Activated naive CD4-positive, alpha-beta T cell treated with Interleukin-2 at 50 U/mL for 16 hours (primary cell): ENCODE data around the gene CDH18.

Source experiments
- DNase-seq: peaks from one replicate; pipeline ENCODE4 v3.0.0-alpha.2; 2020

CDH18 gene

DNA sequence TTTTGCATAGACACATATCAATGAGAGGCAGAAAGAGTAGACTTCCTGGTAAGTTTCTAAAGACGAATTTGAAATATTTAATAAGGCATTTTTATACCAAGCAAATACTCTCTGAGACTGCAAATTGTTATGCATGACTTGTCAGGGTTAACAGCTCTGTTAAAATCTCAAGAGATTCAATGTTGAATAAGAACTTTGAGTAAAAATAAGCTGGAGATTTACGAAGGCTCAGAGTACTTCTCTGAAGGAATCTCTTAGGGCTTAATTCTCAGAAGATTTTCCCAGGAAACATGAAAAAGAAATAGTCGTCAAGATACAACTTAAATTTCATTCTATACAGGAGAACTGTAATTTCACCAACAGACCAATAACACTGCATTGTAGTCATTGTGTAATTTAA, 259.4 kb downstream of the CDH18 start:
- no peak for DNase-seq

DNA sequence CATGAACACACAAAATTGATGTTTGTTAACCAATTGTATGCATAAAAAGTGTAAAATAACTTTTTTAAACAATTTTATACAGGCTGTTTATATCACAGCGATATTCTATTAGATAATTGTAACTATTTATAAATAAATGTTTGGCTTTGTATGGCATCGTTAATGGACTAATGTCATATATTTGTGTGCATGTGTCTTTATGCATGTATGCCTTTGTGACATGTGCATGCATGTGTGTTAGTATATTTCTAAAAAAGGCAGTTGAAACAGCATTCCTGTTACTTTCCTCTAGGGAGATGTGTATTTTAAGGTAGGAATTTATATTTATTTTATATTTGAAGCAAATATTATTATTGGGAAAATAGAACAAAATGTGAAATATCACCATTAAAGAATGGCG, 268.9 kb downstream of the CDH18 start:
- DNase-seq, result no peak

DNA sequence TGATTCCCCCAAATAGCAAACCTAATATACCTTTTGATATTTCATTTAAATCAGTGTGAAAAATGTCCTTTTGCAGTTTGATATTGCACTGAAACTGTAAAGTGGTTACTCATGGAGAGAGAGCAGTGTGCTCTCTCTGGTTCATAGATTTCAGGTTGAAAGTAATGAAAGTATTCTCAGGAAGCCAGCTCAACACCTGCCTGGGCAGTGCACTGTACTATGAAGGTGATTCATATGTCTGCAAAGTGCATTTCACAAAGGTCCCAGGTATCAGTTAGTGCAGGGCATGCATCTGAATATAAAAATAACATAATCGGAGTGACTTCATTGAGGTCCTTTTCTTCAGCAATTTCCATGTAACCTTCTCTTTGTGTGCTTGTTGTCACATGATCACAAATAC, 274.3 kb downstream of the CDH18 start:
- no peak for DNase-seq

DNA sequence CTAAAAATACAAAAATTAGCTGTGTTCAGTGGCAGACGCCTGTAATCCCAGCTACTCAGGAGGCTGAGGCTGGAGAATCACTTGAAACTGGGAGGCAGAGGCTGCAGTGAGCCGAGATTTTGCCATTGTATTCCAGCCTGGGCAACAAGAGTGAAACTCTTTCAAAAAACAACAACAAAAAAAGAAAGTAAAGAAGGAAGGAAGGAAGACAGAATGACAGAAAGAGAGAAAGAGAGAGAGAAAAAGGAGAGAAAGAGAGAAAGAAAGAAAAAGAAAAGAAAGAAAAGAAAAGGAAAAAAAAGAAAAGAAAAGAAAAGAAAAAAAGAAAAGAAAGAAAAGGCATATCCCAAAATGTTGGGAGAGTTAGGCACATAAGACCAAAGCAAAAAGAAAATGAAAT, 278.6 kb downstream of the CDH18 start:
- no peak for DNase-seq

DNA sequence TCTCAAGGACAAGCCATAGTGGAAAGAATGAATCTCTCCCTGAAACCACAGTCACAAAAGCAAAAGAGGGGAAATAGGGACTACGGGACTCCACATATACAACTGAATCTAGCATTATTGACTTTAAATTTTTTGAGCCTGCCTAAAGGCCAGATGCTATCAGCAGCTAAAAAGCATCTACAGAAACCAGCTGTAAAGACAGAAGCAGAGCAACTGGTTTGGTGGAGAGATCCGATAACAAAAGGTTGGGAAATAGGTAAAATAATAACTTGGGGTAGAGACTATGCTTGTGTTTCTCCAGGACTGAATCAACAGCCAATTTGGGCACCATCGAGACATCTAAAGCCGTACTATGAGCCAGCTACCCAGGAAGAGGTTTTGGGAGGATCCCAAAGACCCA, 281.2 kb downstream of the CDH18 start:
- DNase-seq, result no peak

DNA sequence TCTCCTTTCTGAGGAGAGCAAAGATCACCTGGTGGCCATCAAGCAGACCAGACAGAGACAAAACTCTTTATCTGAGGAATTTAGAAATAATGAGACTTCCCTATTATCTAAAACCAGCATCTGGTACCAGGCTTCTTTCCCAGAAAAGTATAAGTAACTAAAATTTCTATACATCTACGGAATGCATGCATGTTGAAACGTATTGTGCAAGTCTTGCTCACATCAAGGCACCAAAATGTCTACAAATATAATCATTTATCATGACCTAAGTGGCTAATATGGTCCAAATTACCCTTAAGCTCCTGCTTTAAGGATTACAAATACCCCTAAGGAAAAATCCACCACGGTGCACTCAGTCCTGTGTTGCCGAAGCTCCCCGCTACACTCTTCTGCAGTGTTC, 286.3 kb downstream of the CDH18 start:
- no peak for DNase-seq

DNA sequence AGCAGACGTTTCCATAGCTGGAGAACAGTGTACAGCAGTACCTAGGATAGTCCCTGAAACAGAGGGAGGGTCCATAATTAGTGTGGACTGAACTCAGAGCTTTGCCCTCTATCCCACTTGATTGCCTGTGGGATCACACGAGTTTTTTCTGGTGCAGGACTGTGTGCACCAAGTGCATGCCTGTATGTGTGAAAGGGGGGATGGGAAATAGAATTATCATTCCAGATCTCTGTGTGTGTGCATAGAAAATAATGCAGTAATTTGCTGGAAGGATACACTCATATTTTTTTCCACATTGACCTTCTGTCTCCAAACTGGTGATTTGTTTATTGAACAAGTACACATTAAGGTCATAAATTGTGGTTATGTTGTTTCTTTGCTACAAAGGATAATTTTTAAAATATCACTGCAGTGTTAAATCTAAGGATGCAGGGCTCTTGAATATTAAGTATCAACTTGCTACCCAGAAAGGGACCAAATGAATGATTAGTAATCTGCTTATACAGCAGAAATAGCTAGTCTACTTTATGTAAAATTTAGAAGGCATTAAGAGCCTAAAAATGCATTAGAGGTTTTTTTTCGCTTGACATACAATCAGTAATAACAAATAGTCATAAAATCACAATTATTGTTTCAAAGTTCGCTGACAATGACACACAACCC, 292.9 kb downstream of the CDH18 start:
- no peak for DNase-seq

DNA sequence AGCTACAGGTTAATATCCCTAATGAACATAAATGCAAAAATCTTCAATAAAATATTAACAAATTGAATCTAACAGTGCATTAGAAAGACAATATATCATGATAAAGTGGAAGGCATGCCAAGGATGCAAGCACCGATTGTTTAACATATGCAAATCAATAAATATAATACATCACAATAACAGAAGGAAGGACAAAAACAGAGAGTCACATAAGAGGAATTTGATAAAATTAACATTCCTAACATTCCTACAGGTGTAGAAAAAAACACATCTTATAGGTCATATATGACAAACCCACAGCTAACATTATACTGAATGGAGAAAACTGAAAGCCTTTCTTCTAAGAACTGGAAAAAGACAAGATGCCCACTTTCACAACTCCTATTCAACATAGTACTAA, 297.0 kb downstream of the CDH18 start:
- no peak for DNase-seq

DNA sequence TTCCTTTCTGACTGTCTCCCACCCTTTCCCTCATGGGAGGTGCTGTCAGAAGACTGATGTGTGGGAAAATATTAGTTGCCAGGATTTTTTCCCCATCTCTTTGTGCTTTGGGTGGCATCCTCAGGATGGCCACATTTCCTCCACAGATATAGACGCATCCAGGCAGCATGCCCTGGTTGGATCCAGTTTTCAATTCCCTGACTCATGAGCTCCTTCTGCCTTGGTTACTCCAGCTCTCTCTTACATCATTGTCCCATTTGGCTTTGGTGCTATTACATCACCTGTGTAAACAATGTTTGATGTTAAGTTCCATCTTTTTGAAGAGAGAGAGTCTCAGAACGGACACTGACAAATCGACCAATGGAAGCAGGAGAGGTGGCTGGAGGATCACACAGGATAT, 302.5 kb downstream of the CDH18 start:
- DNase-seq, result no peak

DNA sequence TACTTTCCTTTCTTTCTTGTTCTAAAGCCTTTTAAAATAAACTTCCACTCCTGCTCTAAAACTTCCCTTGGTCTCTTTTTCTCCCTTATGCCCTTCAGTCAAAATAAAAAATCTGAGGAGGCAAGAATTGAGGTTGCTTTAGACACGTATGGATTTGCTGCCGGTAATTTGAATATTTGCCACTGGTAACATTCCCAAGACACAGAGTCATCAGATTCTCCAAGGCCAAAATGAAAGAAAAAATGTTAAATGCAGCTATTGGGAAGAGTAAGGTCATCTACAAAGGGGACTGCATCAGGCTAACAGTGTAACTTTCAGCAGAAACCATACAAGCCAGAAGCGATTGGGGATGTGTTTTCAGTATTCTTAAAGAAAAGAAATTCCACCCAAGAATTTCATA, 311.1 kb downstream of the CDH18 start:
- DNase-seq, result no peak

DNA sequence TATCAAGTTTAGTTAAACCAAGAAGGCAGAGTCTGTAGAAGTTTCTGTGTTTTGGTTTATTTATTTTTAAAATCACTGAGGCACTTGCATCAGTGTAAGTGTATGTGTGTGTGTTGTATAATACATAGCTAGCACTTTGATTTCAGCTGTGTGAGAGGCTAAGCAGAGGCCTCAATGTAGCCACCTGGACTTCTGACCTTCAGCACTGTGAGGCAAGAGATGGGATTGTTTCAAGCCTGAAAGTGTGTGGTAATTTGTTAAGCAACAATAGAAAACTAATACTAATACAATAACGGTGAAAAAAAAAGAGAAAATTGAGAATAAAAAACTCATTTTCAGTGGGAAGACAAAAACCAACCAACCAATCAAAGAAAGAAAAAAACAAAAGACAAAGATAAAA, 327.3 kb downstream of the CDH18 start:
- no peak for DNase-seq

DNA sequence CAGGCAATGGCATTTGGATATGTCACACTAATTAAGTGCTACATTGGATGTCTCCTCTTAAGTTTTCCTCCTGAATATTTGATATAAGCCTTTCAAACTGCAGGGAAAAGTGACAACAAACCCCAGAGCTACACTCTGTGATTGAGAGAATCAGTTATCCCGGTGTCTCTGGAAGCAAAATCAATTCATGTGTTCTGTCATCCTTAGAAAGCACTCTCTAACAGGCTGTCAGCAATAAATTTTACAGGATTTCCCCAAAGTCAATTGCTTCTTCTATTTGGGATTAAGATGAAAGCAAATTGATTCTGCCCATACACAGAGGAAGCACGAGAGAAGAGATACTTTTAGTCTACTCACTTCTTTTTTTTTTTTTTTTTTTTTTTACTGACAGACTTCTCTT, 332.4 kb downstream of the CDH18 start:
- DNase-seq, result no peak

DNA sequence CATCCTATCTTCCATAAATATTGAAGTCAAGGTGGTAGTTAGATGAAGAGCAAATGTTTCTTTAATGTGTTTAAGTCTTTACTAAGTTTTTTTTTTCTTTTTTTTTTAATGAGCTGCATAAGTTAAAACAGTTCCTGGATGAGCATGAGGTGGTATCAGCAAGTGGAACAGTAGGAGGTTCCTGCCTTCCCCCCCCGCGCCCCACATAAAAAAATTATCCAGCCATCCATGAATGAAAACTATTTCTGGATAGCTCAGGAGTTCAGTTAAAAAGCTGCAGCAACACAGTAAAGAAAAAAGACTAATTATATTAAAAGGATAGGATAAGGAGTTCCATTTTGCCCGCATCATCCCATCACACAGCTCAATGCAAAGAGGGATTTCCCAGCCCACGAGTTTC, 349.5 kb downstream of the CDH18 start:
- DNase-seq, result no peak

DNA sequence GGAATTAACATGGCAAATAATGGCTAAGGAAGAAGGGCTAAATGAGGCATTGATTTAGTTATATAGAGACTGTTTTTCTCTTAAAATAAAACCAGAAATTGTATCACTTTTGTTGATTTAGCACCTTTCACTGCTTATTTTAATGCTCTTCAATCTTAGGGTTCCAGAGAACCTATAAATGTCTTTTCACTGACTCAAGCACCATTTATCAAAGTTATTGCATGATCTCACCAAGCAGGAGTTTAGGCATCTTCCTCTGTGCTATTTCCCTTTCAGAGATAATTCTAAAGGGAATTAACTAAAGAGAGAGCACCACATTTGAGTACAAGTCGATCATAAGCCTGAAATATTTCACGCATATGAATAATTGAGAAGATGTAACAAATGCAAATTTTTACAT, 357.1 kb downstream of the CDH18 start:
- DNase-seq, result no peak

DNA sequence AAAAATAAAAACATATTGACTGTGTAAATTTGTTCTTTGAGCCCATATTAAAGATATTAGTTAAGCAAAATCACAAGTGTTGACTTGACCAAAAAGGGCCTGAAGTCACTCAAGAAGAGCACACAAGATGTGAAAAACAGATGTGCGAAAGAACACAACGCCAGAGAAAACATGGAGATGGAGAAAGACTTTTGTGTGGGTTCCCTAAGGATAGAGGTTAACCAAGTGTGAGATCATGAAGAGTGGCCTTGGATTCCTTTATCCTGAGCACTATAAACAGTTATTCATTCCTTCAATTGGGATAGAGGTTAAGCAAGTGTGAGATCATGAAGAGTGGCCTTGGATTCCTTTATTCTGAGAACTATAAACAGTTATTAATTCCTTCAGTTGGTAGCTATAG, 361.8 kb downstream of the CDH18 start:
- no peak for DNase-seq

DNA sequence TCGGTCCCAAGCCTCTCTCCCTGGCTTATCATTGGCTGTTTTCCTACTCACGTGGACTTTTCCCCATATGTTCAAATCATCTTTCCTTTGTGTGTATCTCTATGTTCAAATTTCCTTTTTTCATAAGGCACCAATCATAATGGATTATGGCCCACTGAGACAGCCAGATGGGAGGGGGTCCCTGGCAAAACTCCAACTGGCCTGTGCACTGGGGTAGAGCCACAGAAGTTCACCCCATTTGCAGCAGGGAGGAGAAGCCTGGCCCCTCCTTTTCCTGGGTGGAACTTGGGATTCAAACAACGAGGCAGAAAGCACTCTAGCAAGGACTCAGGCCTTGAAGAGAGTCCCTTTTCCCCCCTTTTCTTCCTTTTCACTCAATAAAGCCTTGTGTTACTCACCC, 362.4 kb downstream of the CDH18 start:
- no peak for DNase-seq

DNA sequence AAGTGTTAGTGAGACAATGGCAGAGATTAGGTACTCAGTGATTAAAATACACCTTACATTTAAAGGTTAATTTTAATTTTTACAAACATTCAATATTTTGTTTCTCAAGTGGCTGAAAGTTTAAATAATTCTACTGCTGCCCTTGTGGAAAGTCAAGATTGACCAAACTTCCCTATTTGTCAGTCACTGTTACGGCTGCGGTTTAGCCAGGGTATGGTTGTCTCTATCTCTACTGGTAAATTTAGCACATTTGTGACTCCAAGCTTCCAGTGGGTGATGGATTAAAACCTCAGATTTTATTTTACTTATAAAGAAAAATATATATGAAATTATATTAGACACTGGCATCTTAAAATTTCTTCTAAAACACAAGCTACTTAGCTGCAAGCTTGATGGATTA, 368.4 kb downstream of the CDH18 start:
- no peak for DNase-seq

DNA sequence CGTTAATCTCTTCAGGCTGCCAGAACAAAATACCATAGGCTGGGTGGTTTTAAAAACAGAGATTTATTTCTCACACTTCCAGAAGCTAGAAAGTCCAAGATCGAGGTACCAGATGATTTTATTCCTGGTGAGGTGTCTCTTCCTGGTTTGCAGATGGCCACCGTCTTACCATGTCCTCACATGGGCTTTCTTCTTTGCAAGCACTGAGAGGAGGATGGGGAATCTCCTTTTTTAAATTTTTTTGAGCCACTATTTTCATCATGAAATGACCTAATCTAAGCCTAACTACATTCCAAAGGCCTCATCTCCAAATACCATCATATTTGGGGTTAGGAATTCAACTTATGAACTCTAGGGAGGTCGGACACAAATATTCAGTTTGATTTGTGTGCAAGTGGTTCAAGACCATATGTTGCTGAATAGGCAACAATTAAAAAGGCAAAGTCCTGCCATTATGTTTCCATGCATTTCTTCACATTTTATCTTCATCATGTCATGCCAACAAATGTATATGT, 371.2 kb downstream of the CDH18 start:
- DNase-seq, result no peak

DNA sequence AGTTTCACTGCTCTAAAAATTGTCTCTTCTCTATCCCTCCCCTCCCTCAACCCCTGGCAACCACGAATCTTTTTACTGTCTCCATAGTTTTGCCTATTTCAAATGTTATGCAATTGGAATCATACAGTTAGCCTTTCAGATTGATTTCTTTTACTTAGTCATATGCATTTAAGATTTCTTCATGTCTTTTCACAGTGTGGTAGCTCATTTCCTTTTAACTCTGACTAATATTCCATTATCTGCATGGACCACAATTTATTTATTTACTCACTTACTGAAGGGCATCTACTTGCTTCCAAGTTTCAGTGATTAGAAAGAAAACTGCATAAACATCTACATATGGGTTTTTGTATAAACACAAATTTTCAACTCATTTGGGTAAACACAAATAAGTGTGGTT, 372.3 kb downstream of the CDH18 start:
- no peak for DNase-seq

DNA sequence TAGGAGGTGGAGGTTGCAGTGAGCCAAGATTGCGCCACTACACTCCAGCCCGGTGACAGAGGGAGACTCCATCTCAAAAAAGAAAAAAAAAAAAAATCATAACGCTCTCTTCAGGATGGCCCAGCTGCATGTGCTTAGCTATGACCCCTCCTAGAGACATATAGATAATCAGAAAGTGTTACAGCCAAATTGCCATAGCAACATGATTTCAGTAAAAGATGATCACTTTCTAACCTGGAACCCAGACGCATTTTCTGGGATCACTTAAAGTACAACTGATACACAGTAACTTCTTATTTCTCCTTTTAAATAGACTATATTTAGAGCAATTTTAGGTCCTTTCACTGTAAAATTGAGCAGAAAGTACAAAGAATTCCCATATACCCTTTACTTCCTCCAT, 372.9 kb downstream of the CDH18 start:
- no peak for DNase-seq

DNA sequence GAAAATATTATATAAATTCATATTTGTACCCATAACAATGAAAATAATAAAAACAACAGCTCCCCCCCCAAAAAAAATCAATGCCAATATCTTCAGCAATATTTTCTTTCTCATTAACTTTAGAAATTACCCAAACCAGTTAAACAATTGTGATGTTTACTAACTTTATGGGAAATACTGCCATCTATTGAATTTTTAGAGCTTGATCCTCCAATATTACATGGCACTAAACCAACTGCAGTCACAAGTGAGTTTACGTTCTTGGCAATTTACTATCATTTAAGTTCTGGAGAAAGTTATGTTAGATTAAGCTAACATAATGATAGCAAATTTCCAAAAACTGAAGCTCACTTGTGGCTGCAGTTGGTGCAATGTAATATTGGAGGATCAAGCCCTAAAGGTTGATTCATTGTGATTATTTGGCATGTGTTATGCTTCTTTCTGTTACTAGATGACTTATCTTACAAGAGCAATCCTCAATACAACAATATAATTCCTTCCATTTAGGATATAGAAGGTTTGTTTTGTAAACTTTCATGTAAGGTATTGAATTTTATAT, 379.5 kb downstream of the CDH18 start:
- DNase-seq, result no peak

DNA sequence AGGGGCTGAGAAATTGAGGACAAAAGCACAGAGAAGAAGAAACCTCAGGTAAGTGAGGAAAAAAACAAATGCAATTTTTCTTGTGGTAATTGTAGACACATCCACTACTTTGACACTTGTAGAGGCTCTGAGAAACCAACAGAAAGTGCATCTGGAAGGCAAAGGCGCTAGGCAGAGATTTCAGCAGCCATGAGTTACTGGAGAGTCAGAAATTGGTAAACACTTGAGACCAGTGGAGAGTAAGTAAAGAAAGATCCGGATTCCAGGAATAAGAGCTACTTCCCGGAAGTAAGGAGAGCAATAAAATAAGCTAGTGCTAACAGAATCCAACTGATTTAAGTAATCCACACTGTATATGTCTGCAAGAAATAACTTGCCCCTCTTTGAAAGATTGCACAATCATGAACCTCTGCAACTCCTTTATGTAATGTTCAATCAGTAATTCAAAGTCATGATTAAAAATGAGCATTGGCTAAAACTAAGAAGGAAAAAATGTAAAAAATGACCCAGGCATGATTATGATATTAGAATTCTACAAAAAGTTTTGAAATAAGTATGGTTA, 382.1 kb downstream of the CDH18 start:
- no peak for DNase-seq

DNA sequence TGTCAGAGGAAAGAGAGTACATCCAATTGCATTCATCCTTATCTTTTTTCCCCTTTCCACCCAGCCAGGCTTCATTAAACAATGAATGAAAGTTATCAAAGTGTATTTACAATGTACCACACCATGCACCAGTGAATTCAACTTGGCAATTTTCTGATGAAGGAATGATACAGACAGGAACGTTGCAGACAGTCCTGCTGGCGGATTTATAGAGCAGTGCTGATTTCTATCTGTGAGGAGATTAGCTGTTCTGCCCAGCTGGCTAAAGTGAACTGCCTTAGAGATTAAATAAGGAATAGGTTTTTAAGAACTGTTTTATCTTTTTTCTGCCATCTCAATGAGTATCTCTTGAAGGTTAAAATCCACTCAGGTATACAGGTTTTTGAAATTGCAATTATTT, 403.9 kb downstream of the CDH18 start:
- no peak for DNase-seq

DNA sequence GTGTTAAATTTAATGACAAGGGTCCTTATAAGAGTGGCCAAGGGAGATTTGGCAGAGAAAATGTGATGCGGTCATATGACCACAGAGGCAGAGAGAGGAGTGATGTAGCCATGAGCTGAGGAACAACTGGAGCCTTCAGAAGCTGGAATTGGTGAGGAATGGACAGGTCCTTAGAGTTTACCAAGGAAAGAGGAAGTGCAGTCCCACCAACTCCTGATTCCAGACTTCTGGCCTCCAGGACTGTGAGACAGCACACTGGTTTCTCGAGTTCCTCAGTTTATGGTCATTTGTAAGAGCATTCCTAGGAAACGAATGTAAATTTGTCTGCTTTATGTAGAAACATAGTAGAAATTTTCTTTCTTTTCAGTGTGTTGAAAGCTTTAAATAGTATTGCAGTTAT, 410.1 kb downstream of the CDH18 start:
- DNase-seq, result no peak

DNA sequence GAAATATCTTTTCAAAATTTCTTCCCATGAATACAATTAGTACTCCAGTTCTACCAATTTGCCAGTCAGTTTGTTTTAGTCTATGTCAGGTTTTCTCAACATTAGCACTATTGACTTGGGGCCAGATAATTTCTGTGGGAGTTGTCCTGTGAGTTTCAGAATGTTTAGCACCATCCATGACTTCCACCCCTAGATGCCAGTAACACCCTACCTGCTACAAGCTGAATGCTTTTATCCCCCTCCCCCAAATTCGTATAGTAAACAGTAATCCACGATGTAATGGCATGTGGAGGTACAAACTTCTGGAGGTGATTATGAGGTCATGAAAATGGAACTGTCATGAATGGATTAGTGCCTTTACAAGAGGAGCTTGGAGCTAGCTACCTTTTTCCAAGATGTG, 420.0 kb downstream of the CDH18 start:
- no peak for DNase-seq
